Brain microvascular endothelial cell (primary cell): ENCODE measurements around the gene DKK3.

ENCODE experiments used
- DNase-seq: peaks from one replicate; pipeline ENCODE4 v3.0.0-alpha.2; 2020
- H3K27ac ChIP-seq: fragments of 250-450 bp; sonication (Bioruptor Pico); 2 replicates; pipeline ENCODE4 v1.5.1; 2020; ENCODE audit warnings: mild to moderate bottlenecking, moderate library complexity
- H3K27me3 ChIP-seq: fragments of 250-450 bp; sonication (Bioruptor Pico); replicated peaks from 2 replicates; pipeline ENCODE4 v1.5.1; 2020; ENCODE audit warnings: mild to moderate bottlenecking
- H3K36me3 ChIP-seq: fragments of 250-450 bp; sonication (Bioruptor Pico); replicated peaks from 2 replicates; pipeline ENCODE4 v1.5.1; 2020; ENCODE audit warnings: mild to moderate bottlenecking
- H3K4me3 ChIP-seq: 2 replicates; pipeline ENCODE4 v1.5.1; 2011; ENCODE audit warnings: low read depth, mild to moderate bottlenecking, control low read depth, low read length, moderate library complexity
- CTCF ChIP-seq: IDR thresholded peaks from 2 replicates; pipeline ENCODE4 v1.5.1; 2011; ENCODE audit warnings: low read depth, mild to moderate bottlenecking, moderate library complexity, low read length, control low read depth, inconsistent platforms; ENCODE audit errors: missing control alignments
- in situ Hi-C: cut with HindIII; loops from 2 replicates; pipeline ENCODE4 v1.10.0; 2017; ENCODE audit warnings: low sequenced_read_pairs, low pct_ligation_motif_present

DKK3 gene

GRCh38 chr11:12017865-12018453 lies 9.5 kb upstream of the DKK3 start:
- DNase-seq = no peak
- no peaks in the 10 kb centered on the region for H3K27me3 ChIP-seq
- TF ChIP-seq CTCF = no peak
- no peak overlapping the region for H3K4me3 ChIP-seq
- in situ Hi-C loops = no loop called here
- no peak overlapping the region for H3K27ac ChIP-seq
- no peaks in the 10 kb centered on the region for H3K36me3 ChIP-seq

- peak; percentile 46 for DNase-seq
- H3K36me3 ChIP-seq = no peaks in the 10 kb centered on the region
- H3K27me3 ChIP-seq = no peaks in the 10 kb centered on the region
- in situ Hi-C loops = no loop called here
- no peak overlapping the region for H3K4me3 ChIP-seq
- no peak for TF ChIP-seq CTCF
- H3K27ac ChIP-seq = no peak overlapping the region
Observed at GRCh38 chr11:12017243-12017678, 8.8 kb upstream of the DKK3 start.

- no peak overlapping the region for H3K4me3 ChIP-seq
- no peaks in the 10 kb centered on the region for H3K36me3 ChIP-seq
- TF ChIP-seq CTCF = peak; percentile 45
- no peak overlapping the region for H3K27ac ChIP-seq
- no peak for DNase-seq
- in situ Hi-C loops = no loop called here
- H3K27me3 ChIP-seq = no peaks in the 10 kb centered on the region
Observed at GRCh38 chr11:12016246-12016645, 7.8 kb upstream of the DKK3 start.

GRCh38 chr11:12015486-12015885 lies 7.1 kb upstream of the DKK3 start:
- TF ChIP-seq CTCF = no peak
- in situ Hi-C loops = no loop called here
- no peak for DNase-seq
- Histone ChIP-seq H3K27ac (no peak overlapping the region), H3K36me3 (no peaks in the 10 kb centered on the region), H3K27me3 (no peaks in the 10 kb centered on the region), H3K4me3 (no peak overlapping the region)

GRCh38 chr11:12013781-12014180 lies 5.4 kb upstream of the DKK3 start:
- no peak for TF ChIP-seq CTCF
- no peaks in the 10 kb centered on the region for H3K36me3 ChIP-seq
- H3K27ac ChIP-seq = no peak overlapping the region
- in situ Hi-C loops = no loop called here
- H3K27me3 ChIP-seq = no peaks in the 10 kb centered on the region
- DNase-seq = no peak
- no peak overlapping the region for H3K4me3 ChIP-seq

- TF ChIP-seq CTCF = no peak
- no peak for DNase-seq
- Histone ChIP-seq H3K27me3 (no peaks in the 10 kb centered on the region), H3K4me3 (peak overlapping the region; percentile 45), H3K36me3 (no peaks in the 10 kb centered on the region), H3K27ac (no peak overlapping the region)
- in situ Hi-C loops = no loop called here
Observed at GRCh38 chr11:12009617-12010321, 1.3 kb upstream of the DKK3 start.
